Measurements from ENCODE around the gene TBC1D22A.

DNA sequence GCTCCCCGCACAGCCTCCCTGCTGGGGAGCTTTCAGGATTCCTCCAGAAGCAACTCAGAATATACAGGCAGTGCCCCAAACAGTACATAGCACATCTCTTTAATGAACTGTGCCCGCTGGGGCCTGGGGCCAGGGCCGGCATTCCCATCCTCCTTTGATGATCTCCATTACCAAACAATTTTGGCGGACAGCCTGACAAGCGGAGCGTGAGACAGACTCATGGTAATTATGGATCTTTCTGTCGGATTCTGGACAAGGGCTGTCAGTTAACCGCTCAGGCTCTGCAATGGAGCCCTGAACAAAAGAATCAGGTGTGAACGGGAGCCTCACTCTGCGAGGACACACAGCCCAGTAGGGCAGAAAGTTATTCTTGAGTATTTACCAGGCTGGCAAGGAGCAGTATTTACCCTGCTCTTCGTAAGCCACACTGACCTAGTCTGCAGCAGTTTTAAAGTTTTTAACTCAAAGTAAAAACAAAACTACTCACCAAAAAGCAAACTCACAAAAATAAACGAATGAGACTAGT is 174.0 kb downstream of the TBC1D22A start:
- TF ChIP-seq, protein P1, sequence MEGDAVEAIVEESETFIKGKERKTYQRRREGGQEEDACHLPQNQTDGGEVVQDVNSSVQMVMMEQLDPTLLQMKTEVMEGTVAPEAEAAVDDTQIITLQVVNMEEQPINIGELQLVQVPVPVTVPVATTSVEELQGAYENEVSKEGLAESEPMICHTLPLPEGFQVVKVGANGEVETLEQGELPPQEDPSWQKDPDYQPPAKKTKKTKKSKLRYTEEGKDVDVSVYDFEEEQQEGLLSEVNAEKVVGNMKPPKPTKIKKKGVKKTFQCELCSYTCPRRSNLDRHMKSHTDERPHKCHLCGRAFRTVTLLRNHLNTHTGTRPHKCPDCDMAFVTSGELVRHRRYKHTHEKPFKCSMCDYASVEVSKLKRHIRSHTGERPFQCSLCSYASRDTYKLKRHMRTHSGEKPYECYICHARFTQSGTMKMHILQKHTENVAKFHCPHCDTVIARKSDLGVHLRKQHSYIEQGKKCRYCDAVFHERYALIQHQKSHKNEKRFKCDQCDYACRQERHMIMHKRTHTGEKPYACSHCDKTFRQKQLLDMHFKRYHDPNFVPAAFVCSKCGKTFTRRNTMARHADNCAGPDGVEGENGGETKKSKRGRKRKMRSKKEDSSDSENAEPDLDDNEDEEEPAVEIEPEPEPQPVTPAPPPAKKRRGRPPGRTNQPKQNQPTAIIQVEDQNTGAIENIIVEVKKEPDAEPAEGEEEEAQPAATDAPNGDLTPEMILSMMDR (IDR thresholded peaks at IDR 0.05): no peak
- TF ChIP-seq EZH2phosphoT487 (IDR thresholded peaks at IDR 0.05) (no peak), EZH2 (IDR thresholded peaks at IDR 0.05) (no peak)

Measured in neural progenitor cell (in vitro differentiated cells).